ENCODE results near the gene ABRAXAS1.
"Not testable (repeated sequence)": the region's sequence is repeated elsewhere in the genome, so short reads cannot be mapped to it uniquely, and the experiment has no call there.

ABRAXAS1 gene

GRCh38 chr4:83504503-83504902 lies 19.6 kb upstream of the ABRAXAS1 start:
- no peaks in the 10 kb centered on the region for H3K9me3 ChIP-seq (ENCODE audit: insufficient read depth, low read length)
- TF ChIP-seq ZNF274 (IDR thresholded peaks at IDR 0.05; ENCODE audit: low read depth, low read length): no peak
- TF ChIP-seq SUZ12 (IDR thresholded peaks at IDR 0.05; ENCODE audit: extremely low read depth, insufficient read depth, insufficient read length): no peak
- no peak for TF ChIP-seq YY1 (IDR thresholded peaks at IDR 0.05; ENCODE audit: insufficient read depth, insufficient read length)
- no peak overlapping the region for H3K9ac ChIP-seq (ENCODE audit: insufficient read length, low read depth)
- DNase-seq (ENCODE audit: low read depth, low spot score): no peak
- H3K4me1 ChIP-seq (ENCODE audit: insufficient read depth, insufficient read length): no peaks in the 10 kb centered on the region
- H3K36me3 ChIP-seq (ENCODE audit: insufficient read depth, insufficient read length, low read length): no peaks in the 10 kb centered on the region
- H3K4me3 ChIP-seq (ENCODE audit: insufficient read length, low read depth): no peak overlapping the region
- no peaks in the 10 kb centered on the region for H3K27me3 ChIP-seq (ENCODE audit: insufficient read depth, insufficient read length)

GRCh38 chr4:83503974-83504373 lies 19.1 kb upstream of the ABRAXAS1 start:
- H3K27me3 ChIP-seq (ENCODE audit: insufficient read depth, insufficient read length): no peaks in the 10 kb centered on the region
- H3K9ac ChIP-seq (ENCODE audit: insufficient read length, low read depth): no peak overlapping the region
- H3K9me3 ChIP-seq (ENCODE audit: insufficient read depth, low read length): no peaks in the 10 kb centered on the region
- DNase-seq (ENCODE audit: low read depth, low spot score): no peak
- TF ChIP-seq SUZ12 (IDR thresholded peaks at IDR 0.05; ENCODE audit: extremely low read depth, insufficient read depth, insufficient read length) (no peak), YY1 (IDR thresholded peaks at IDR 0.05; ENCODE audit: insufficient read depth, insufficient read length) (no peak), ZNF274 (IDR thresholded peaks at IDR 0.05; ENCODE audit: low read depth, low read length) (no peak)
- H3K36me3 ChIP-seq (ENCODE audit: insufficient read depth, insufficient read length, low read length): no peaks in the 10 kb centered on the region
- no peak overlapping the region for H3K4me3 ChIP-seq (ENCODE audit: insufficient read length, low read depth)
- no peaks in the 10 kb centered on the region for H3K4me1 ChIP-seq (ENCODE audit: insufficient read depth, insufficient read length)

- H3K36me3 ChIP-seq (ENCODE audit: insufficient read depth, insufficient read length, low read length); H3K4me1 ChIP-seq (ENCODE audit: insufficient read depth, insufficient read length); H3K9me3 ChIP-seq (ENCODE audit: insufficient read depth, low read length); DNase-seq (ENCODE audit: low read depth, low spot score); H3K4me3 ChIP-seq (ENCODE audit: insufficient read length, low read depth); H3K27me3 ChIP-seq (ENCODE audit: insufficient read depth, insufficient read length); H3K9ac ChIP-seq (ENCODE audit: insufficient read length, low read depth): not testable (repeated sequence)
Measured at GRCh38 chr4:83501671-83502070, 16.8 kb upstream of the ABRAXAS1 start.

GRCh38 chr4:83498187-83498586 lies 13.3 kb upstream of the ABRAXAS1 start:
- H3K9ac ChIP-seq (ENCODE audit: insufficient read length, low read depth): no peak overlapping the region
- H3K4me3 ChIP-seq (ENCODE audit: insufficient read length, low read depth): no peak overlapping the region
- no peaks in the 10 kb centered on the region for H3K4me1 ChIP-seq (ENCODE audit: insufficient read depth, insufficient read length)
- H3K9me3 ChIP-seq (ENCODE audit: insufficient read depth, low read length): no peaks in the 10 kb centered on the region
- DNase-seq (ENCODE audit: low read depth, low spot score): no peak
- no peaks in the 10 kb centered on the region for H3K27me3 ChIP-seq (ENCODE audit: insufficient read depth, insufficient read length)
- H3K36me3 ChIP-seq (ENCODE audit: insufficient read depth, insufficient read length, low read length): no peaks in the 10 kb centered on the region
- no peak for TF ChIP-seq ZNF274 (IDR thresholded peaks at IDR 0.05; ENCODE audit: low read depth, low read length)
- no peak for TF ChIP-seq SUZ12 (IDR thresholded peaks at IDR 0.05; ENCODE audit: extremely low read depth, insufficient read depth, insufficient read length)
- TF ChIP-seq YY1 (IDR thresholded peaks at IDR 0.05; ENCODE audit: insufficient read depth, insufficient read length): no peak

- not testable (repeated sequence) for H3K4me1 ChIP-seq (ENCODE audit: insufficient read depth, insufficient read length); DNase-seq (ENCODE audit: low read depth, low spot score); H3K9me3 ChIP-seq (ENCODE audit: insufficient read depth, low read length); H3K36me3 ChIP-seq (ENCODE audit: insufficient read depth, insufficient read length, low read length); H3K27me3 ChIP-seq (ENCODE audit: insufficient read depth, insufficient read length); H3K9ac ChIP-seq (ENCODE audit: insufficient read length, low read depth); H3K4me3 ChIP-seq (ENCODE audit: insufficient read length, low read depth)
Measured at GRCh38 chr4:83496085-83496917, 11.4 kb upstream of the ABRAXAS1 start.

- no peak for TF ChIP-seq YY1 (IDR thresholded peaks at IDR 0.05; ENCODE audit: insufficient read depth, insufficient read length)
- no peak for TF ChIP-seq SUZ12 (IDR thresholded peaks at IDR 0.05; ENCODE audit: extremely low read depth, insufficient read depth, insufficient read length)
- TF ChIP-seq ZNF274 (IDR thresholded peaks at IDR 0.05; ENCODE audit: low read depth, low read length): no peak
Measured at GRCh38 chr4:83490876-83491450, 6.1 kb upstream of the ABRAXAS1 start.

GRCh38 chr4:83489711-83490326 lies 4.9 kb upstream of the ABRAXAS1 start:
- Histone ChIP-seq H3K4me3 (ENCODE audit: insufficient read length, low read depth) (no peak overlapping the region), H3K27me3 (ENCODE audit: insufficient read depth, insufficient read length) (no peaks in the 10 kb centered on the region), H3K9ac (ENCODE audit: insufficient read length, low read depth) (no peak overlapping the region), H3K4me1 (ENCODE audit: insufficient read depth, insufficient read length) (no peaks in the 10 kb centered on the region), H3K36me3 (ENCODE audit: insufficient read depth, insufficient read length, low read length) (no peaks in the 10 kb centered on the region), H3K9me3 (ENCODE audit: insufficient read depth, low read length) (no peaks in the 10 kb centered on the region)
- no peak for DNase-seq (ENCODE audit: low read depth, low spot score)
- no peak for TF ChIP-seq ZNF274 (IDR thresholded peaks at IDR 0.05; ENCODE audit: low read depth, low read length)
- TF ChIP-seq SUZ12 (IDR thresholded peaks at IDR 0.05; ENCODE audit: extremely low read depth, insufficient read depth, insufficient read length): no peak
- no peak for TF ChIP-seq YY1 (IDR thresholded peaks at IDR 0.05; ENCODE audit: insufficient read depth, insufficient read length)

More at GRCh38 chr4:83490876-83491450, 6.1 kb upstream of the ABRAXAS1 start:
- no peak for DNase-seq (ENCODE audit: low read depth, low spot score)
- Histone ChIP-seq H3K27me3 (ENCODE audit: insufficient read depth, insufficient read length) (no peaks in the 10 kb centered on the region), H3K4me3 (ENCODE audit: insufficient read length, low read depth) (no peak overlapping the region), H3K4me1 (ENCODE audit: insufficient read depth, insufficient read length) (no peaks in the 10 kb centered on the region), H3K9me3 (ENCODE audit: insufficient read depth, low read length) (no peaks in the 10 kb centered on the region), H3K9ac (ENCODE audit: insufficient read length, low read depth) (no peak overlapping the region), H3K36me3 (ENCODE audit: insufficient read depth, insufficient read length, low read length) (no peaks in the 10 kb centered on the region)
